ENCODE data around the gene ZDHHC14. TPM values are rescaled to one million over a fixed set of nuclear protein-coding genes. Genes with fewer than 3 reads are reported as not detected.

ZDHHC14 gene
- total and polyA plus RNA-seq, 2 experiments from 2014 or later: 3.0 to 7.4 TPM

DNA sequence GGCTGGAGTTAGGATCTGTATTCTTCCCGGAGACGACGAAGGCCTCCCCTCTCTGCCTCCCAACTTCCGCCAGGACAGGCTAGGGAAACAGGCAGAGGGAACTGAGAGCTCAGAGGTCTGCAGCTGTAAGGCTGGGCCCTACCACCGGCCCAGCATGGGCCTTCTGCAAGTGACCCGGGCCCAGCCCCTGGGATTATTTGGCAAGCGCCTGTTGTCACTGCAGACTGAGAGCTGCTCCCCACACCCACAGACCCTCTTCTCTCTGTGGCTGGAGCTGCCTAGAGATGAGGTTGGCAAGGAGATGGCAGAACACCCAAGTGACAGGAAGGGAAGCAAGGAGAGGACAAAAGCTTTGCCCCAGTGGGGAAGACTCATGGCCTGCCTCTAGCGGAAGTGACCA is 212.6 kb downstream of the ZDHHC14 start (continued):
- TF ChIP-seq, protein P1, sequence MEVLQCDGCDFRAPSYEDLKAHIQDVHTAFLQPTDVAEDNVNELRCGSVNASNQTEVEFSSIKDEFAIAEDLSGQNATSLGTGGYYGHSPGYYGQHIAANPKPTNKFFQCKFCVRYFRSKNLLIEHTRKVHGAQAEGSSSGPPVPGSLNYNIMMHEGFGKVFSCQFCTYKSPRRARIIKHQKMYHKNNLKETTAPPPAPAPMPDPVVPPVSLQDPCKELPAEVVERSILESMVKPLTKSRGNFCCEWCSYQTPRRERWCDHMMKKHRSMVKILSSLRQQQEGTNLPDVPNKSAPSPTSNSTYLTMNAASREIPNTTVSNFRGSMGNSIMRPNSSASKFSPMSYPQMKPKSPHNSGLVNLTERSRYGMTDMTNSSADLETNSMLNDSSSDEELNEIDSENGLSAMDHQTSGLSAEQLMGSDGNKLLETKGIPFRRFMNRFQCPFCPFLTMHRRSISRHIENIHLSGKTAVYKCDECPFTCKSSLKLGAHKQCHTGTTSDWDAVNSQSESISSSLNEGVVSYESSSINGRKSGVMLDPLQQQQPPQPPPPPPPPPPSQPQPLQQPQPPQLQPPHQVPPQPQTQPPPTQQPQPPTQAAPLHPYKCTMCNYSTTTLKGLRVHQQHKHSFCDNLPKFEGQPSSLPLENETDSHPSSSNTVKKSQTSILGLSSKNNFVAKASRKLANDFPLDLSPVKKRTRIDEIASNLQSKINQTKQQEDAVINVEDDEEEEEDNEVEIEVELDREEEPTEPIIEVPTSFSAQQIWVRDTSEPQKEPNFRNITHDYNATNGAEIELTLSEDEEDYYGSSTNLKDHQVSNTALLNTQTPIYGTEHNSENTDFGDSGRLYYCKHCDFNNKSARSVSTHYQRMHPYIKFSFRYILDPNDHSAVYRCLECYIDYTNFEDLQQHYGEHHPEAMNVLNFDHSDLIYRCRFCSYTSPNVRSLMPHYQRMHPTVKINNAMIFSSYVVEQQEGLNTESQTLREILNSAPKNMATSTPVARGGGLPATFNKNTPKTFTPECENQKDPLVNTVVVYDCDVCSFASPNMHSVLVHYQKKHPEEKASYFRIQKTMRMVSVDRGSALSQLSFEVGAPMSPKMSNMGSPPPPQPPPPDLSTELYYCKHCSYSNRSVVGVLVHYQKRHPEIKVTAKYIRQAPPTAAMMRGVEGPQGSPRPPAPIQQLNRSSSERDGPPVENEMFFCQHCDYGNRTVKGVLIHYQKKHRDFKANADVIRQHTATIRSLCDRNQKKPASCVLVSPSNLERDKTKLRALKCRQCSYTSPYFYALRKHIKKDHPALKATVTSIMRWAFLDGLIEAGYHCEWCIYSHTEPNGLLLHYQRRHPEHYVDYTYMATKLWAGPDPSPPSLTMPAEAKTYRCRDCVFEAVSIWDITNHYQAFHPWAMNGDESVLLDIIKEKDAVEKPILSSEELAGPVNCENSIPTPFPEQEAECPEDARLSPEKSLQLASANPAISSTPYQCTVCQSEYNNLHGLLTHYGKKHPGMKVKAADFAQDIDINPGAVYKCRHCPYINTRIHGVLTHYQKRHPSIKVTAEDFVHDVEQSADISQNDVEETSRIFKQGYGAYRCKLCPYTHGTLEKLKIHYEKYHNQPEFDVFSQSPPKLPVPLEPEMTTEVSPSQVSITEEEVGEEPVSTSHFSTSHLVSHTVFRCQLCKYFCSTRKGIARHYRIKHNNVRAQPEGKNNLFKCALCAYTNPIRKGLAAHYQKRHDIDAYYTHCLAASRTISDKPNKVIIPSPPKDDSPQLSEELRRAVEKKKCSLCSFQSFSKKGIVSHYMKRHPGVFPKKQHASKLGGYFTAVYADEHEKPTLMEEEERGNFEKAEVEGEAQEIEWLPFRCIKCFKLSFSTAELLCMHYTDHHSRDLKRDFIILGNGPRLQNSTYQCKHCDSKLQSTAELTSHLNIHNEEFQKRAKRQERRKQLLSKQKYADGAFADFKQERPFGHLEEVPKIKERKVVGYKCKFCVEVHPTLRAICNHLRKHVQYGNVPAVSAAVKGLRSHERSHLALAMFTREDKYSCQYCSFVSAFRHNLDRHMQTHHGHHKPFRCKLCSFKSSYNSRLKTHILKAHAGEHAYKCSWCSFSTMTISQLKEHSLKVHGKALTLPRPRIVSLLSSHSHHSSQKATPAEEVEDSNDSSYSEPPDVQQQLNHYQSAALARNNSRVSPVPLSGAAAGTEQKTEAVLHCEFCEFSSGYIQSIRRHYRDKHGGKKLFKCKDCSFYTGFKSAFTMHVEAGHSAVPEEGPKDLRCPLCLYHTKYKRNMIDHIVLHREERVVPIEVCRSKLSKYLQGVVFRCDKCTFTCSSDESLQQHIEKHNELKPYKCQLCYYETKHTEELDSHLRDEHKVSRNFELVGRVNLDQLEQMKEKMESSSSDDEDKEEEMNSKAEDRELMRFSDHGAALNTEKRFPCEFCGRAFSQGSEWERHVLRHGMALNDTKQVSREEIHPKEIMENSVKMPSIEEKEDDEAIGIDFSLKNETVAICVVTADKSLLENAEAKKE (CRISPR knock-in tag; IDR thresholded peaks at IDR 0.05): no peak
- no peak for TF ChIP-seq ZNF331 (CRISPR knock-in tag; IDR thresholded peaks at IDR 0.05; ENCODE audit: low read depth)
- TF ChIP-seq, protein P2, sequence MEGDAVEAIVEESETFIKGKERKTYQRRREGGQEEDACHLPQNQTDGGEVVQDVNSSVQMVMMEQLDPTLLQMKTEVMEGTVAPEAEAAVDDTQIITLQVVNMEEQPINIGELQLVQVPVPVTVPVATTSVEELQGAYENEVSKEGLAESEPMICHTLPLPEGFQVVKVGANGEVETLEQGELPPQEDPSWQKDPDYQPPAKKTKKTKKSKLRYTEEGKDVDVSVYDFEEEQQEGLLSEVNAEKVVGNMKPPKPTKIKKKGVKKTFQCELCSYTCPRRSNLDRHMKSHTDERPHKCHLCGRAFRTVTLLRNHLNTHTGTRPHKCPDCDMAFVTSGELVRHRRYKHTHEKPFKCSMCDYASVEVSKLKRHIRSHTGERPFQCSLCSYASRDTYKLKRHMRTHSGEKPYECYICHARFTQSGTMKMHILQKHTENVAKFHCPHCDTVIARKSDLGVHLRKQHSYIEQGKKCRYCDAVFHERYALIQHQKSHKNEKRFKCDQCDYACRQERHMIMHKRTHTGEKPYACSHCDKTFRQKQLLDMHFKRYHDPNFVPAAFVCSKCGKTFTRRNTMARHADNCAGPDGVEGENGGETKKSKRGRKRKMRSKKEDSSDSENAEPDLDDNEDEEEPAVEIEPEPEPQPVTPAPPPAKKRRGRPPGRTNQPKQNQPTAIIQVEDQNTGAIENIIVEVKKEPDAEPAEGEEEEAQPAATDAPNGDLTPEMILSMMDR (conservative IDR thresholded peaks at IDR 0.05; ENCODE audit: low read depth in 2 of 2): no peak
- no peak for TF ChIP-seq POLR2AphosphoS5 (IDR thresholded peaks at IDR 0.05; ENCODE audit: low read depth)
- TF ChIP-seq EZH2 (IDR thresholded peaks at IDR 0.05; ENCODE audit: low read depth, unreplicated experiment): no peak
- TF ChIP-seq JUNB (IDR thresholded peaks at IDR 0.05; ENCODE audit: unreplicated experiment): no peak
- no peak for TF ChIP-seq CREB1 (CRISPR knock-in tag; IDR thresholded peaks at IDR 0.05; ENCODE audit: low read depth)
- no peak for TF ChIP-seq STAT1 (IDR thresholded peaks at IDR 0.05; ENCODE audit: unreplicated experiment)
- no peak for TF ChIP-seq ZNF114 (CRISPR knock-in tag; IDR thresholded peaks at IDR 0.05)
- TF ChIP-seq EZH2phosphoT487 (IDR thresholded peaks at IDR 0.05; ENCODE audit: unreplicated experiment): no peak
